OCI-M2 (cell line): ENCODE data around the gene PIK3R1.
"Not testable (repeated sequence)": the region's sequence is repeated elsewhere in the genome, so short reads cannot be mapped to it uniquely, and the experiment has no call there.

Source experiments
- DNase-seq: peaks from one replicate; lab custom pipeline; 2025; ENCODE audit not compliant: unreplicated experiment; lab: John Stamatoyannopoulos, UW

The PIK3R1 gene

GRCh38 chr5:68225911-68226545 lies 10.5 kb downstream of the PIK3R1 start:
- DNase-seq, result no peak

GRCh38 chr5:68226546-68227073 lies 11.1 kb downstream of the PIK3R1 start:
- no peak for DNase-seq

DNA sequence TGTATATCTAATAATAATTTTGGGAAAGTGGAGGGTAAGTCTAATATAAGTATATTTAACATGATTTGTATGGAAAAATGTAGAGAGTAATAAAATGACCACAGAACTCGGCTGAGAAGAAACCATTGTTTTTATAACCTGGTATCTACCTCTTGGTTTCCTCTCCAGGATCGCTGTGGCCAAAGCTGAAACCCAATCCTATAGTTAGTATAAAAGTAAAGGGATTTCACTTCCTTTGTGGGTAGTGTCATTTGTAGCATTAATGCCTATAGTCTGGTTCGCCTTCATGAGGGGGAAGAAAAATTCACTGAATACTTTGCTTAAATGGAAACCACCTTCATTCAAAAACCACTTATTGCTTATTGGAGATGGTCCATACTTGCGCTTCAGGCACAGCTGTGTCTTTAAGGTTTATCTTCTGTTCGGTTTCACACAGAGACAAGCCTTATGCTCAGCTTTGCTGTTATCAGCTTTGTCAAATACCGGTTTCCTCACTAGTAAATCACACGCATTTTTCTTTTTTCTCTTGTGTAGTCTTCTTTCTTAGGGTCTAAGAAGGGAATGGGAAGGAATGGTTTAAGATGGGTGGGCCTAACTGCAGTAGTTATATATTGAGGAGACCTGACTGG lies 12.1 kb downstream of the PIK3R1 start:
- DNase-seq, result no peak

GRCh38 chr5:68229416-68229815 lies 13.9 kb downstream of the PIK3R1 start:
- no peak for DNase-seq

DNA sequence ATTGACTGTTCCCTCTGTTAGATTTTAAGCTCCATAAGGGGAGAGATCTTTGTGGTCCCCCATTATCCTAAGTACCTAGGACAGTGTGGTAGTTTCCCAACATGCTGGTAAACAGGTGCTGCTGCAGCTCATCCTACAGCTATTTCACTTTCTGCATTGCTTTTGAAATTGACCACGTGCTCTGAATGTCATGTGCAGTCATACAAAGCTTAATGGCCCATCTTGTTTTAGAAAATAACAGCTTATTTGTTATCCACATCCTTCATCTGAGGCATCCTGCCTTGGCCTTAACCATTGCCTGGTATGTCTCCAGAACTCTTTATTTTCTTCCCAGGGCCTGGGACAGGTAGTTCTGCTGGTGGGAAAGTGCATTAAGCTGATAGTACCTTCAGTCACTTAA lies 14.7 kb downstream of the PIK3R1 start:
- DNase-seq, result no peak

DNA sequence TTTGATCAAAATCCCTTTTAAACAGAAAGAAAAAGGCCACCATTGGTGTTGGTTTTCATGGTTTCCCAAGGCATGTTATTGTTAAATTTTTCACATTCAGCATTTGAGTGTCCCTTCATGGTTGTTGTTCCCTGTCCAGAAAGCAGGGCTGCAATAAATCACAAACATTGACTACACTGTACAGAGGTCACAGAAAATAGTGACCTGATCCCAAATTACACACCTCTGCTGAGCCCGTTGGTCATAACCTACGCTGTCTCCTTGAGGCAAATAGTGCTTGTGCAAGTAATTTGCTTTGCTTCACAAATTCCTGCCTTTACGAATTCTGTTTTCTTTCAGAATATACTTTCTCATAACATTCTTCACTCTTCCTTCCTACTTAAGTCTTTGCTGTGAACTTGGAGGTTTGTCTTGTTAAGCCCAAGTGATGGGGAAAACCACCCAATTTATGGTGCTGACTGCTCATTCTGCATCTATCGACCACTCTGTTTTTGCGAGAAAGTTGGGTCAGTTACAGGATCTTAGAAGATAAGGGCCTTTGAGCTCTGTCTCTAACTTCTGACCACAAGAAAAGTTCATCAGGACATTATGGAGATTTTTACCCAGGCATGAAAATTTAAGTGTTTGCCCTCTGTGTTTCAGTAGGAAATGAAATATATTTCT lies 16.0 kb downstream of the PIK3R1 start:
- no peak for DNase-seq

- no peak for DNase-seq
Measured at GRCh38 chr5:68232277-68232676, 16.7 kb downstream of the PIK3R1 start.

GRCh38 chr5:68233075-68233474 lies 17.5 kb downstream of the PIK3R1 start:
- DNase-seq, result no peak

- not testable (repeated sequence) for DNase-seq
Measured at GRCh38 chr5:68235229-68235628, 19.7 kb downstream of the PIK3R1 start.

DNA sequence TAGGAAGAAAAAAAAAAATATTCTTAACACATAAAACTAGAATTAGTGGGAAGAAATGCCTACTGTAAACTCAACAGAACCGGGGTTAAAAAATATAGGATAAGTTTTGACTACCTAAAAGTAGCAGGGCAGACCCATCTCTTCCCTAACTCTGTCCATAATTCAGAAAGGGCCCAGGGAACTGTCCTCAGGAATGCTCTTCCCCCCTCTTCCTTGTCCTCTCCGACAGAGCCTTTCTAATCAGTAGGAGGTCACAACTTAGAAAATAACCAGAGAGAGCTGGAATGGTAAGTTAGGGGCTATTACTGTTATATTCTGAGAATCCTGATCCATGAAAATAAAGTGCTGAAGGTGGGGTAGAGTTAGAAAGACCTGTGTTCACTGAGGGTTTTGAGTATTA lies 22.2 kb downstream of the PIK3R1 start:
- DNase-seq, result no peak

DNA sequence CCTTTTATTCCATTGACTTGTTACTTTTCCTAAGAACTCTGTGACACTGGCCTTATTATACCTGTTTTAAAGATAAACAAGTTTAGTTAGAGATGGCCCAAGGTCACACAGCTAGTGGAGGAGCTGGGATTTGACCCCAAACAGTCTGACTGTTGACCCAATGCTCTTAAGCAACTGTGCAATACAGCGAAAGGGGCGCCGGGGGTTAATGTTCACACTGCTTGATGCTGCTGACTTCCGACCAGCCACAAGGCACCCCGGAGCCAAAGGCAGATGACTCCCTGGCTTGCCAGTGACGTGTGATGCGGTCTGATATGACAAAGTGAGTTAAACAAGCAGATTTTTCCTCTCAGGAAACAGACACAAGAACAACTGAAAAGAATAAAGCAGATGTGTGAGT lies 23.9 kb downstream of the PIK3R1 start:
- DNase-seq, result no peak

DNA sequence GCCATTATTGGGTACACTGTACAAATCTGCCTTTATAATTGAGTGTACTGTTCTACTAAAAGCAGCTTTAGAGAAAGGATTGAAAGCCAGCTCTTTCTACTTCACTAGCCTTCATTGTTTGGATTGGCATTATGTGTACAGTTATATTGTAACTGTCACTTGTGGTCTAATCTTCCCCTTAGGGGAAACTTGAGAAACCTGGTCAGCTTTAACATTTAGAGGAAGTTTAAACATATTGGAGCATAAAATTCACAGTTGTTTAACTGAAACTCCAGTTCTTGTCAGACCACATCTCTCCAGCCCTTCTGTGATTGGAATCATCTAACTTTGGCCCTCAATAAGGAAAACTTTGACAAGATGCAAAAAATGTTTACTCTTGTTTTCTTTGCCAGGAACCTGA lies 24.6 kb downstream of the PIK3R1 start:
- DNase-seq, result no peak

- no peak for DNase-seq
Measured at GRCh38 chr5:68240771-68241170, 25.2 kb downstream of the PIK3R1 start.

- no peak for DNase-seq
Measured at GRCh38 chr5:68242743-68243142, 27.2 kb downstream of the PIK3R1 start.

DNA sequence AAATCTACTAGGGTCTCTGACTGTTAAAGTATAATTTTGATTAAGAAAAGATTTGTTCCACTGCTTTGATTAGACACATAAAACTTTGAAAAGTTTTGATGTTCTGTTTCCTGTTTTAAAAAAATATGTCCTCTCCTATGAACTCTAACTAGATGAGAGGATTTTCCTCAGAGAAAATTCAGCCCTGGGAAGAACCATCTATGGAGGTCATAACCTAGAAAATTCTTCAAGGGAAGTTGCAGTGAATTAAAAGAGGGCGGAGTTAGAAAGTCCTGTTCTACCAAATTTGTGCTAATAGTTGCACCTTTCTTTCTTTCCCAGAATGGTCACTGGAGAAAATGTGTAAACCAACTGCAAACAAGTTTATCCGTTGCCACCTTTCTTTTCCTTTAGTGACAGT lies 27.7 kb downstream of the PIK3R1 start:
- no peak for DNase-seq

DNA sequence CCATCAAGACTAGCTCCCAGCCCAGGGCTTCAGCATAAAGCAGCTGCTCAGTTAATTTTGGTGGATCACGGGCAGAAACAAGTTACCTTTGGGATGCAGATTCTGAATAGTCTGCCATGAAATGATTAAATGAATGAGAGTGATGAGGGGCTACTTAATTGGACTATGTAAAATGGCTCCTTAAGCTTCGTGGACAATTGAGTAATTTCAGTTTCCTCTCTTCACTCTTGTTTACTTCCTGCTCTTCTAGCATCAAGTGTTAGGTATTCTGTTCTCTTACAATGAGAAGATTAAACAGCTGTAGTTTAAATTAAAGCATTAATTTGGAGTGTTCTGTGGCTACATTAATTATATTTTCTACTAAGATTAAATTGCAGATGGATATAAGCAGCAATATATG lies 28.1 kb downstream of the PIK3R1 start:
- DNase-seq, result no peak

DNA sequence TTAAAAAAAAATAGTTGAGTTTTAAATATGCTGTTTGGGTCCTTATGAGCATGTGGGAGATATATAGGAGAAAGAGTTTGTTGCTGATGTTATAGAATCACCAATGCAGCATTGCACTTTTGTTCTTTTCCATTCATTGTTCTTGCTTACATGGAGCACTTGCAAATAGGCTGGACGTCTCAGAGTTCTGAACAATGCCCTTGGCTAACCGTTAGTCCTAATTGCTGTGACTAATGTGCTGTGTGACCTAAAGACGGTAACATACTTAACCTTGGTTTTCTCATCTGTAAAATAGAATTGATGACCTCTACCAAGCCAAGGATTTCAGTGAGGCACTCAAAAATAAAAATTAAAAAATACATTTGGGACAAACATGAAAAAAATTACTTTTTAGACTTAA lies 29.8 kb downstream of the PIK3R1 start:
- no peak for DNase-seq

- no peak for DNase-seq
Measured at GRCh38 chr5:68246802-68247201, 31.2 kb downstream of the PIK3R1 start.

DNA sequence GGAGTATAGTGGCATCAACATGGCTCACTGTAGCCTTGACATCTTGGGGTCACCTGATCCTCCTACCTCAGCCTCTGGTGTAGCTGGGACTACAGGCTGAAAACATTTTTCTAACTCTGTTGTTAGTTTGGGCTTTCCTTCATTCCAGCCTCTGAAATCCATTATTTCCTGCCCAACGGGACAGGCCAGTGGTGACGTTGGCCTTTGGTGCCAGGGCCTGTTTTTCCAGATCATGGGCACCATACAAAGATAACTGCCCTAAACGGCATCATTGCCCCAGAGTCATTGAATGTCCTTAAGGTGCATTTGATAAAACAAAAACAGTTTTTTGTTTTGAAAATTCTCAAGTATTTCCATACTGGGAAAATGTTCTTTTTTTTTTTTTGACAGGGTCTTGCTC lies 32.1 kb downstream of the PIK3R1 start:
- no peak for DNase-seq

DNA sequence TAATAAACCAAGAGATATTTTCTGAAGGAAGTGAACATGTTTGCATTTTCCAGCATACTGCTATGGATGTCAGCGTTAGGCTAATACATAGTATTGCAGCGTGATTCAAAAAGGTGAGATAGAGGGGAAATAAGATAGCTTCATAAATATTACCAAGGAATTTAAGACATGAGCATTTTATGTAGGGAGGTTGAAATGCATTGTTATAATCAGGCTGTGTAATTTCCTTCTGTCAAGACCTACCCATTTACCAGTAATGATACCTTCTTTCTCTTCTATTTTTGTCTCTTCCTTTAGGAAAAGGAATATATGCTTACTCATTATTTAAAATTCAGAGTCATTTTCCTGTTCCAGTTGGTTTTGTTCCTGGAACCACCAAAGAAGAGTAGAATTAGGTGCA lies 33.3 kb downstream of the PIK3R1 start:
- DNase-seq, result no peak

DNA sequence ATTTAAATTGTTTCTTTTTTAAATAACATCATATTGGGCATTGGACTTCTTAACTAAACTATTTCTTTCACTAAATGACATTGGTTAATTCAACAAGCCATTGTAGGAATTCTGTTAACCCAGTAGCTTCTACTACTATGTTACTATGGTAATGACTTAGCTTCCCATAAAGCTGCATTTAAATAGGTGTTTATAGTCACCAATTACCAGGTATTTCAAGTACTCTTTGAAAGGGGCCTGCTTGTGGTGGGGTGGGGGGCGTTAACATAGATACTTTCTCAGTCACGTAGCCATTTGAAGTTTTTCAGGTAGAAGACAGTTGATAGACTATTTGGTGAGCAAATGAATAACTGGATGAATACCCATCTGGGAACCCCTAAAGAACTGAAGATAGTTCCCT lies 34.0 kb downstream of the PIK3R1 start:
- no peak for DNase-seq

DNA sequence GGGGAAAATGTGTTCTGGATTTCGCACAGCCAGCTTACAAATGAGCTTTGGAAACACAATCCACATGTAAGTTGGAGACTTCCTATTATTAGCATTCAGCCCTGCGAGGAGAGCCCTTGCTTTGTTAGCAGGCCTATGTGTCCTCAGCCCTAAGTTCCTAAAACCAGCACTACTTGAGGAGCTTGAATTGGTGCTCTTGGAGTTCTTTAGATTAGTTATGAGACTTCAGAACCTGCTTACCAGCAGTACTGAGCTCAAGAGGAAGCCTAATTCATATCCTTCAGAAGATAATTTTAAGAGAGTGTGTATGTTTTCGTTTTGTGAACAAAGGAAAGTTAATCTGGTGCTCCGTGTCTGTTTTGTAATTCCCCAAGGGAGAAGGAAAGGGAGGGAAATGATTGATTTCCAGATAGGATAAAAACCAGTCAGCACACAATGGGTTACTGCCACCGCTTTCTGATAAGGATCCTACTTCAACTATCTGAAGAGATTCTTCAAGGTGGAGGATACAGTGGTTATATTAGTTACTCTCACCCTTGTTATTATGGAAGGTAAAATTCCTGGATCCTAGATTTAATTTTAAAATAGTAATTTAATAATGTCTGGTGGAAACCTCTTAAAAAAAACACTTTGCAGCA lies 35.2 kb downstream of the PIK3R1 start:
- DNase-seq, result no peak
